GM23338 (cell line): ENCODE measurements around the gene UBE2E2. TPM values are rescaled to one million over a fixed set of nuclear protein-coding genes. Genes with fewer than 3 reads are reported as not detected.

ENCODE experiments used
- ATAC-seq: fragments of 200-7000 bp; cut with Tn5 transposase; 3 replicates; pipeline ENCODE4 v1.9.1; 2020
- DNase-seq: peaks from one replicate; pipeline ENCODE4 v3.0.0-alpha.2; 2015; ENCODE audit warnings: low spot score
- H2AFZ ChIP-seq: fragments of 200-600 bp; sonication (generic); 2 replicates; pipeline ENCODE4 v1.8.0; 2016; ENCODE audit warnings: antibody characterized with exemption, mild to moderate bottlenecking, moderate library complexity
- H3F3A ChIP-seq: fragments of 200-600 bp; sonication (generic); replicated peaks from 2 replicates; pipeline ENCODE4 v1.8.0; 2017; ENCODE audit warnings: antibody characterized with exemption, mixed run types, low read depth
- H3K27ac ChIP-seq: fragments of 200-600 bp; sonication (generic); 2 replicates; pipeline ENCODE4 v1.6.1; 2016; ENCODE audit warnings: low read depth
- H3K27me3 ChIP-seq: fragments of 200-600 bp; sonication (generic); 2 replicates; pipeline ENCODE4 v1.8.0; 2016; ENCODE audit warnings: mild to moderate bottlenecking, mixed run types, moderate library complexity; ENCODE audit not compliant: insufficient read depth
- H3K36me3 ChIP-seq: fragments of 200-600 bp; sonication (generic); 2 replicates; pipeline ENCODE4 v1.8.0; 2016; ENCODE audit warnings: mild to moderate bottlenecking; ENCODE audit not compliant: insufficient read depth
- H3K4me1 ChIP-seq: fragments of 200-600 bp; sonication (generic); 2 replicates; pipeline ENCODE4 v1.8.0; 2016; ENCODE audit warnings: mild to moderate bottlenecking, moderate library complexity; ENCODE audit not compliant: insufficient read depth
- H3K4me2 ChIP-seq: fragments of 200-600 bp; sonication (generic); 2 replicates; pipeline ENCODE4 v1.7.1; 2017; ENCODE audit warnings: mixed run types
- H3K4me3 ChIP-seq: fragments of 200-600 bp; sonication (generic); 2 replicates; pipeline ENCODE4 v1.6.1; 2016; ENCODE audit warnings: mixed run types
- H3K79me2 ChIP-seq: fragments of 200-600 bp; sonication (generic); replicated peaks from 2 replicates; pipeline ENCODE4 v1.8.0; 2017; ENCODE audit warnings: mild to moderate bottlenecking; ENCODE audit not compliant: insufficient read depth
- H3K9me2 ChIP-seq: fragments of 200-600 bp; sonication (generic); 2 replicates; pipeline ENCODE4 v1.8.0; 2017; ENCODE audit not compliant: insufficient read depth
- H4K20me1 ChIP-seq: fragments of 200-600 bp; sonication (generic); replicated peaks from 2 replicates; pipeline ENCODE4 v1.8.0; 2017; ENCODE audit warnings: mild to moderate bottlenecking; ENCODE audit not compliant: insufficient read depth
- H3K27ac Mint-ChIP-seq: 2 replicates; pipeline ENCODE4 v1.8.0; 2020; ENCODE audit warnings: inconsistent platforms, mild to moderate bottlenecking, moderate library complexity, mixed read lengths
- H3K27me3 Mint-ChIP-seq: 3 replicates; pipeline ENCODE4 v1.8.0; 2022; ENCODE audit warnings: low read depth, mild to moderate bottlenecking, moderate library complexity, mixed read lengths, inconsistent platforms; ENCODE audit not compliant: insufficient read depth, poor library complexity
- H3K36me3 Mint-ChIP-seq: 3 replicates; pipeline ENCODE4 v1.8.0; 2021; ENCODE audit warnings: low read depth, mild to moderate bottlenecking, inconsistent platforms, moderate library complexity, mixed read lengths
- H3K4me1 Mint-ChIP-seq: 3 replicates; pipeline ENCODE4 v1.8.0; 2020; ENCODE audit warnings: mild to moderate bottlenecking, inconsistent platforms, mixed read lengths
- H3K4me3 Mint-ChIP-seq: 3 replicates; pipeline ENCODE4 v1.8.0; 2021; ENCODE audit warnings: moderate library complexity, mild to moderate bottlenecking, inconsistent platforms, mixed read lengths
- H3K9me3 Mint-ChIP-seq: 3 replicates; pipeline ENCODE4 v1.8.0; 2020; ENCODE audit warnings: moderate library complexity, mild to moderate bottlenecking, inconsistent platforms, mixed read lengths
- CREB1 ChIP-seq: fragments of 250-450 bp; sonication (Bioruptor Pico); IDR thresholded peaks from 2 replicates; pipeline ENCODE4 v1.5.0; 2020; ENCODE audit warnings: low read depth, mild to moderate bottlenecking, moderate library complexity
- EZH2 ChIP-seq: fragments of 200-600 bp; sonication (generic); IDR thresholded peaks from one replicate; pipeline ENCODE4 v1.8.0; 2017; ENCODE audit warnings: antibody characterized with exemption, mild to moderate bottlenecking, low read depth; ENCODE audit not compliant: unreplicated experiment
- EZH2phosphoT487 ChIP-seq: fragments of 200-600 bp; sonication (generic); IDR thresholded peaks from one replicate; pipeline ENCODE4 v1.8.1; 2018; ENCODE audit warnings: antibody characterized with exemption; ENCODE audit not compliant: unreplicated experiment
- JUNB ChIP-seq: IDR thresholded peaks from one replicate; pipeline ENCODE4 v1.6.1; 2016; ENCODE audit warnings: antibody characterized with exemption; ENCODE audit not compliant: unreplicated experiment
- POLR2AphosphoS5 ChIP-seq: IDR thresholded peaks from 2 replicates; pipeline ENCODE4 v1.6.1; 2016; ENCODE audit warnings: antibody characterized with exemption, low read depth
- REST ChIP-seq: IDR thresholded peaks from one replicate; pipeline ENCODE4 v1.6.1; 2018; ENCODE audit warnings: antibody characterized with exemption; ENCODE audit not compliant: unreplicated experiment
- STAT1 ChIP-seq: IDR thresholded peaks from one replicate; pipeline ENCODE4 v1.6.1; 2016; ENCODE audit warnings: antibody characterized with exemption; ENCODE audit not compliant: unreplicated experiment
- ZNF114 ChIP-seq: fragments of 250-450 bp; sonication (Bioruptor Pico); IDR thresholded peaks from 2 replicates; pipeline ENCODE4 v1.5.0; 2020; ENCODE audit warnings: mild to moderate bottlenecking, moderate library complexity
- ZNF462 ChIP-seq: fragments of 250-450 bp; sonication (Bioruptor Pico); IDR thresholded peaks from 2 replicates; pipeline ENCODE4 v1.5.0; 2020; ENCODE audit warnings: mild to moderate bottlenecking, moderate library complexity
- polyA plus RNA-seq: library from polyadenylated mRNA; unstranded; fragments of >200 nt; fragmentation: Nextera tagmentation; extraction: Ambion mirVana; gene quantifications from 2 replicates; pipeline ENCODE4 v1.2.1, GENCODE V29; 2016
- total RNA-seq: library from RNA; depleted of rRNA; stranded (reverse); fragments of >200 nt; shearing (Covaris generic); gene quantifications from 2 replicates; pipeline ENCODE4 v1.2.3, GENCODE V29; 2014

UBE2E2 gene
- total and polyA plus RNA-seq, 2 experiments from 2014 or later: 86.9 to 169 TPM

GRCh38 chr3:23193831-23194230, 9.3 kb upstream of the UBE2E2 start:
- no peak for ATAC-seq
- Histone ChIP-seq H3K4me2 (no peak overlapping the region), H3K79me2 (no peaks in the 10 kb centered on the region), H3K4me1 (peaks cover 8% of the 10 kb centered on the region), H3K36me3 (no peaks in the 10 kb centered on the region), H3K27ac (no peak overlapping the region), H4K20me1 (no peaks in the 10 kb centered on the region), H2AFZ (no peak overlapping the region), H3K4me3 (no peak overlapping the region), H3K27me3 (no peaks in the 10 kb centered on the region), H3K9me2 (no peaks in the 10 kb centered on the region), H3F3A (no peaks in the 10 kb centered on the region)
- no peak for TF ChIP-seq REST
- no peak for TF ChIP-seq POLR2AphosphoS5
- TF ChIP-seq STAT1: no peak
- TF ChIP-seq CREB1 (CRISPR knock-in tag): no peak
- TF ChIP-seq ZNF114 (CRISPR knock-in tag): no peak
- no peak for TF ChIP-seq JUNB
- TF ChIP-seq EZH2phosphoT487: no peak
- TF ChIP-seq EZH2: no peak
- no peak for DNase-seq
- H3K27ac Mint-ChIP-seq: no peak overlapping the region
- H3K27me3 Mint-ChIP-seq: no peaks in the 10 kb centered on the region
- H3K9me3 Mint-ChIP-seq: no peaks in the 10 kb centered on the region
- H3K4me1 Mint-ChIP-seq: peaks cover 5% of the 10 kb centered on the region
- no peaks in the 10 kb centered on the region for H3K36me3 Mint-ChIP-seq
- no peak overlapping the region for H3K4me3 Mint-ChIP-seq

GRCh38 chr3:23198801-23199200, 4.3 kb upstream of the UBE2E2 start:
- Histone ChIP-seq H3K4me1 (peaks cover 12% of the 10 kb centered on the region), H2AFZ (no peak overlapping the region), H3K27me3 (peaks cover 22% of the 10 kb centered on the region), H3K9me2 (no peaks in the 10 kb centered on the region), H3K27ac (no peak overlapping the region), H3K4me3 (no peak overlapping the region), H4K20me1 (no peaks in the 10 kb centered on the region), H3K36me3 (no peaks in the 10 kb centered on the region), H3K79me2 (no peaks in the 10 kb centered on the region), H3F3A (0 out of 2 replicates have a peak, but pooled peaks cover 3% of the 10 kb centered on the region), H3K4me2 (no peak overlapping the region)
- H3K27me3 Mint-ChIP-seq: peaks cover 11% of the 10 kb centered on the region
- DNase-seq (no peak), ATAC-seq (no peak)
- H3K27ac Mint-ChIP-seq: no peak overlapping the region
- no peaks in the 10 kb centered on the region; the same call in 2 of the 3 replicates for H3K36me3 Mint-ChIP-seq
- no peak overlapping the region for H3K4me3 Mint-ChIP-seq
- peaks cover 9% of the 10 kb centered on the region; the same call in 2 of the 3 replicates for H3K4me1 Mint-ChIP-seq
- H3K9me3 Mint-ChIP-seq: no peaks in the 10 kb centered on the region
- no peak for TF ChIP-seq ZNF114 (CRISPR knock-in tag)
- TF ChIP-seq JUNB: no peak
- no peak for TF ChIP-seq ZNF462 (CRISPR knock-in tag)
- no peak for TF ChIP-seq CREB1 (CRISPR knock-in tag)
- TF ChIP-seq REST: no peak
